Activated CD8-positive, alpha-beta memory T cell treated with anti-CD3 and anti-CD28 coated beads, Interleukin-2, amount 10 ng/mL, durations not matched to agents 7 days and 5 days (primary cell): ENCODE data around the gene PSG7. TPM values are rescaled to one million over a fixed set of nuclear protein-coding genes. Genes with fewer than 3 reads are reported as not detected.
"Not testable (repeated sequence)": the region's sequence is repeated elsewhere in the genome, so short reads cannot be mapped to it uniquely, and the experiment has no call there.

ENCODE experiments used
- ATAC-seq: fragments of 150-1000 bp; cut with Tn5 transposase; one replicate; pipeline ENCODE4 v1.10.0; 2021; ENCODE audit warnings: moderate library complexity
- CTCF ChIA-PET: fragments of 350-600 bp; sonication (Branson Sonifier 250); formaldehyde crosslinking; loops from one replicate; lab custom pipeline; 2021; ENCODE audit warnings: antibody characterized with exemption; lab: Charles Lee
- DNase-seq: peaks from one replicate; pipeline ENCODE4 v3.0.0-alpha.2; 2020
- H3K27ac Mint-ChIP-seq: one replicate; pipeline ENCODE4 v1.8.0; 2021; ENCODE audit warnings: mild to moderate bottlenecking, mixed read lengths
- H3K27me3 Mint-ChIP-seq: one replicate; pipeline ENCODE4 v1.8.0; 2021; ENCODE audit warnings: mixed read lengths
- H3K36me3 Mint-ChIP-seq: one replicate; pipeline ENCODE4 v1.8.0; 2021; ENCODE audit warnings: mild to moderate bottlenecking, mixed read lengths
- H3K4me1 Mint-ChIP-seq: one replicate; pipeline ENCODE4 v1.8.0; 2021; ENCODE audit warnings: mixed read lengths
- H3K4me3 Mint-ChIP-seq: one replicate; pipeline ENCODE4 v1.8.0; 2021; ENCODE audit warnings: mild to moderate bottlenecking, moderate library complexity, mixed read lengths
- H3K9me3 Mint-ChIP-seq: one replicate; pipeline ENCODE4 v1.8.0; 2022; ENCODE audit warnings: low read depth, mixed read lengths
- total RNA-seq, 2 experiments: library from RNA; stranded (reverse); gene quantifications; one replicate each; pipeline ENCODE4 v1.2.3, GENCODE V29; 2021

PSG7 gene
- total RNA-seq, 2 experiments from 2014 or later, result not detected

- not testable (repeated sequence) for H3K4me3 Mint-ChIP-seq
These were observed 37.3 kb downstream of the PSG7 start for GRCh38 chr19:42899674-42900073.

GRCh38 chr19:42899110-42899509, 37.9 kb downstream of the PSG7 start:
- H3K36me3 Mint-ChIP-seq, H3K27ac Mint-ChIP-seq, H3K9me3 Mint-ChIP-seq, H3K4me1 Mint-ChIP-seq, ATAC-seq, DNase-seq, CTCF ChIA-PET, H3K27me3 Mint-ChIP-seq, H3K4me3 Mint-ChIP-seq: not testable (repeated sequence)

More at GRCh38 chr19:42899674-42900073, 37.3 kb downstream of the PSG7 start:
- ATAC-seq, H3K27ac Mint-ChIP-seq, H3K4me1 Mint-ChIP-seq, CTCF ChIA-PET, DNase-seq, H3K9me3 Mint-ChIP-seq, H3K36me3 Mint-ChIP-seq, H3K27me3 Mint-ChIP-seq: not testable (repeated sequence)

- H3K27ac Mint-ChIP-seq, H3K27me3 Mint-ChIP-seq, H3K4me3 Mint-ChIP-seq, H3K4me1 Mint-ChIP-seq, DNase-seq, ATAC-seq, H3K36me3 Mint-ChIP-seq, CTCF ChIA-PET, H3K9me3 Mint-ChIP-seq: not testable (repeated sequence)
These were observed 38.4 kb downstream of the PSG7 start for GRCh38 chr19:42898656-42899055.

- H3K27ac Mint-ChIP-seq, ATAC-seq, H3K4me1 Mint-ChIP-seq, H3K36me3 Mint-ChIP-seq, DNase-seq, H3K9me3 Mint-ChIP-seq, H3K4me3 Mint-ChIP-seq, H3K27me3 Mint-ChIP-seq, CTCF ChIA-PET: not testable (repeated sequence)
These were observed 39.3 kb downstream of the PSG7 start for GRCh38 chr19:42897729-42898128.

- DNase-seq, H3K36me3 Mint-ChIP-seq, H3K27ac Mint-ChIP-seq, CTCF ChIA-PET, H3K4me1 Mint-ChIP-seq, H3K4me3 Mint-ChIP-seq, ATAC-seq, H3K9me3 Mint-ChIP-seq, H3K27me3 Mint-ChIP-seq: not testable (repeated sequence)
These were observed 46.6 kb downstream of the PSG7 start for GRCh38 chr19:42890446-42890845.

- H3K27ac Mint-ChIP-seq, H3K4me1 Mint-ChIP-seq, CTCF ChIA-PET, H3K36me3 Mint-ChIP-seq, DNase-seq, H3K9me3 Mint-ChIP-seq, H3K4me3 Mint-ChIP-seq, ATAC-seq: not testable (repeated sequence)
- H3K27me3 Mint-ChIP-seq, result peaks cover 16% of the 10 kb centered on the region
These were observed 49.0 kb downstream of the PSG7 start for GRCh38 chr19:42887876-42888445.

- H3K4me3 Mint-ChIP-seq, CTCF ChIA-PET, H3K9me3 Mint-ChIP-seq, H3K27ac Mint-ChIP-seq, H3K36me3 Mint-ChIP-seq, ATAC-seq, DNase-seq, H3K4me1 Mint-ChIP-seq: not testable (repeated sequence)
- H3K27me3 Mint-ChIP-seq, result peaks cover 16% of the 10 kb centered on the region
These were observed 54.3 kb downstream of the PSG7 start for GRCh38 chr19:42882730-42883129.

- H3K27ac Mint-ChIP-seq, H3K36me3 Mint-ChIP-seq, H3K9me3 Mint-ChIP-seq, ATAC-seq, CTCF ChIA-PET, H3K4me3 Mint-ChIP-seq, H3K4me1 Mint-ChIP-seq, DNase-seq: not testable (repeated sequence)
- H3K27me3 Mint-ChIP-seq, result peaks cover 16% of the 10 kb centered on the region
These were observed 55.0 kb downstream of the PSG7 start for GRCh38 chr19:42882010-42882409.

GRCh38 chr19:42881279-42881678, 55.7 kb downstream of the PSG7 start:
- CTCF ChIA-PET, H3K4me1 Mint-ChIP-seq, H3K36me3 Mint-ChIP-seq, DNase-seq, H3K9me3 Mint-ChIP-seq, ATAC-seq, H3K4me3 Mint-ChIP-seq, H3K27ac Mint-ChIP-seq: not testable (repeated sequence)
- peaks cover 16% of the 10 kb centered on the region for H3K27me3 Mint-ChIP-seq

GRCh38 chr19:42880621-42881020, 56.4 kb downstream of the PSG7 start:
- H3K9me3 Mint-ChIP-seq, DNase-seq, ATAC-seq, H3K4me1 Mint-ChIP-seq, H3K27ac Mint-ChIP-seq, CTCF ChIA-PET, H3K36me3 Mint-ChIP-seq, H3K4me3 Mint-ChIP-seq: not testable (repeated sequence)
- H3K27me3 Mint-ChIP-seq, result peaks cover 11% of the 10 kb centered on the region

GRCh38 chr19:42879613-42880012, 57.4 kb downstream of the PSG7 start, which contains the start of gene PSG1:
Gene PSG1, minus strand, starts transcription at chr19:42879713. Its CDS starts 132 bp downstream, at chr19:42879581.
- no peak within 1 kb of the TSS for H3K27ac Mint-ChIP-seq
- no peaks in the 10 kb centered on the region for H3K4me1 Mint-ChIP-seq
- DNase-seq (no peak), ATAC-seq (no peak)
- CTCF ChIA-PET, result no interaction called here
- H3K27me3 Mint-ChIP-seq, result peaks cover 10% of the 10 kb centered on the region
- H3K9me3 Mint-ChIP-seq, result no peaks in the 10 kb centered on the region
- no peaks in the 10 kb centered on the region for H3K36me3 Mint-ChIP-seq
- H3K4me3 Mint-ChIP-seq, result no peak within 1 kb of the TSS

- H3K27ac Mint-ChIP-seq, ATAC-seq, DNase-seq, CTCF ChIA-PET, H3K36me3 Mint-ChIP-seq, H3K4me1 Mint-ChIP-seq, H3K9me3 Mint-ChIP-seq, H3K27me3 Mint-ChIP-seq, H3K4me3 Mint-ChIP-seq: not testable (repeated sequence)
These were observed 60.4 kb downstream of the PSG7 start for GRCh38 chr19:42876596-42876995.

GRCh38 chr19:42875881-42876280, 61.1 kb downstream of the PSG7 start:
- H3K36me3 Mint-ChIP-seq, ATAC-seq, H3K4me1 Mint-ChIP-seq, H3K9me3 Mint-ChIP-seq, H3K27ac Mint-ChIP-seq, DNase-seq, H3K27me3 Mint-ChIP-seq, H3K4me3 Mint-ChIP-seq, CTCF ChIA-PET: not testable (repeated sequence)

- CTCF ChIA-PET, DNase-seq, H3K27me3 Mint-ChIP-seq, H3K9me3 Mint-ChIP-seq, H3K36me3 Mint-ChIP-seq, H3K4me3 Mint-ChIP-seq, H3K4me1 Mint-ChIP-seq, H3K27ac Mint-ChIP-seq, ATAC-seq: not testable (repeated sequence)
These were observed 61.9 kb downstream of the PSG7 start for GRCh38 chr19:42874901-42875813.
